ENCODE data around the gene LCMT1. TPM values are rescaled to one million over a fixed set of nuclear protein-coding genes. Genes with fewer than 3 reads are reported as not detected.

Gene LCMT1
- total and polyA plus RNA-seq, 9 of the 15 experiments (the other 6 are each of a cell fraction or from before 2014, with no cell fraction given) = 20.0 to 42.8 (median 32.3) TPM

DNA sequence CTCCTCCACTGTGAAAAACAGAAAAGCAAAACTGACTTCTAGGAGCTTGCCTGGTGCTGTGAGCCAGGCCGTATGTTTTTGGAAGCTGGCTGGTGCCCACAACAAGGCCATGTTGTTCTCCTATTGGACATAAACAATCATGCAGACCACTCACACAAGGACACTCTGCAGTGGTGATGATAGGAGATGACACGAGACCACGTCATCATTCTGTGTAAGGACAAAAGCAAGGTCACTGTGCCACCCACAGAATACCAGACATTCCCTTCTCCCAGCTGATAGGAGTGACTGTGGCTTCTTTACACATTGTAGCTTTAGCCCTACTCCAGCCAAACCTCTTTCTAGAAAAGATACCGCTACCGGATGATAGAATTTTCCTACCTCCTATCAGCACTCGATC lies 47.7 kb upstream of the LCMT1 start (continued):
- TF ChIP-seq, protein P1, sequence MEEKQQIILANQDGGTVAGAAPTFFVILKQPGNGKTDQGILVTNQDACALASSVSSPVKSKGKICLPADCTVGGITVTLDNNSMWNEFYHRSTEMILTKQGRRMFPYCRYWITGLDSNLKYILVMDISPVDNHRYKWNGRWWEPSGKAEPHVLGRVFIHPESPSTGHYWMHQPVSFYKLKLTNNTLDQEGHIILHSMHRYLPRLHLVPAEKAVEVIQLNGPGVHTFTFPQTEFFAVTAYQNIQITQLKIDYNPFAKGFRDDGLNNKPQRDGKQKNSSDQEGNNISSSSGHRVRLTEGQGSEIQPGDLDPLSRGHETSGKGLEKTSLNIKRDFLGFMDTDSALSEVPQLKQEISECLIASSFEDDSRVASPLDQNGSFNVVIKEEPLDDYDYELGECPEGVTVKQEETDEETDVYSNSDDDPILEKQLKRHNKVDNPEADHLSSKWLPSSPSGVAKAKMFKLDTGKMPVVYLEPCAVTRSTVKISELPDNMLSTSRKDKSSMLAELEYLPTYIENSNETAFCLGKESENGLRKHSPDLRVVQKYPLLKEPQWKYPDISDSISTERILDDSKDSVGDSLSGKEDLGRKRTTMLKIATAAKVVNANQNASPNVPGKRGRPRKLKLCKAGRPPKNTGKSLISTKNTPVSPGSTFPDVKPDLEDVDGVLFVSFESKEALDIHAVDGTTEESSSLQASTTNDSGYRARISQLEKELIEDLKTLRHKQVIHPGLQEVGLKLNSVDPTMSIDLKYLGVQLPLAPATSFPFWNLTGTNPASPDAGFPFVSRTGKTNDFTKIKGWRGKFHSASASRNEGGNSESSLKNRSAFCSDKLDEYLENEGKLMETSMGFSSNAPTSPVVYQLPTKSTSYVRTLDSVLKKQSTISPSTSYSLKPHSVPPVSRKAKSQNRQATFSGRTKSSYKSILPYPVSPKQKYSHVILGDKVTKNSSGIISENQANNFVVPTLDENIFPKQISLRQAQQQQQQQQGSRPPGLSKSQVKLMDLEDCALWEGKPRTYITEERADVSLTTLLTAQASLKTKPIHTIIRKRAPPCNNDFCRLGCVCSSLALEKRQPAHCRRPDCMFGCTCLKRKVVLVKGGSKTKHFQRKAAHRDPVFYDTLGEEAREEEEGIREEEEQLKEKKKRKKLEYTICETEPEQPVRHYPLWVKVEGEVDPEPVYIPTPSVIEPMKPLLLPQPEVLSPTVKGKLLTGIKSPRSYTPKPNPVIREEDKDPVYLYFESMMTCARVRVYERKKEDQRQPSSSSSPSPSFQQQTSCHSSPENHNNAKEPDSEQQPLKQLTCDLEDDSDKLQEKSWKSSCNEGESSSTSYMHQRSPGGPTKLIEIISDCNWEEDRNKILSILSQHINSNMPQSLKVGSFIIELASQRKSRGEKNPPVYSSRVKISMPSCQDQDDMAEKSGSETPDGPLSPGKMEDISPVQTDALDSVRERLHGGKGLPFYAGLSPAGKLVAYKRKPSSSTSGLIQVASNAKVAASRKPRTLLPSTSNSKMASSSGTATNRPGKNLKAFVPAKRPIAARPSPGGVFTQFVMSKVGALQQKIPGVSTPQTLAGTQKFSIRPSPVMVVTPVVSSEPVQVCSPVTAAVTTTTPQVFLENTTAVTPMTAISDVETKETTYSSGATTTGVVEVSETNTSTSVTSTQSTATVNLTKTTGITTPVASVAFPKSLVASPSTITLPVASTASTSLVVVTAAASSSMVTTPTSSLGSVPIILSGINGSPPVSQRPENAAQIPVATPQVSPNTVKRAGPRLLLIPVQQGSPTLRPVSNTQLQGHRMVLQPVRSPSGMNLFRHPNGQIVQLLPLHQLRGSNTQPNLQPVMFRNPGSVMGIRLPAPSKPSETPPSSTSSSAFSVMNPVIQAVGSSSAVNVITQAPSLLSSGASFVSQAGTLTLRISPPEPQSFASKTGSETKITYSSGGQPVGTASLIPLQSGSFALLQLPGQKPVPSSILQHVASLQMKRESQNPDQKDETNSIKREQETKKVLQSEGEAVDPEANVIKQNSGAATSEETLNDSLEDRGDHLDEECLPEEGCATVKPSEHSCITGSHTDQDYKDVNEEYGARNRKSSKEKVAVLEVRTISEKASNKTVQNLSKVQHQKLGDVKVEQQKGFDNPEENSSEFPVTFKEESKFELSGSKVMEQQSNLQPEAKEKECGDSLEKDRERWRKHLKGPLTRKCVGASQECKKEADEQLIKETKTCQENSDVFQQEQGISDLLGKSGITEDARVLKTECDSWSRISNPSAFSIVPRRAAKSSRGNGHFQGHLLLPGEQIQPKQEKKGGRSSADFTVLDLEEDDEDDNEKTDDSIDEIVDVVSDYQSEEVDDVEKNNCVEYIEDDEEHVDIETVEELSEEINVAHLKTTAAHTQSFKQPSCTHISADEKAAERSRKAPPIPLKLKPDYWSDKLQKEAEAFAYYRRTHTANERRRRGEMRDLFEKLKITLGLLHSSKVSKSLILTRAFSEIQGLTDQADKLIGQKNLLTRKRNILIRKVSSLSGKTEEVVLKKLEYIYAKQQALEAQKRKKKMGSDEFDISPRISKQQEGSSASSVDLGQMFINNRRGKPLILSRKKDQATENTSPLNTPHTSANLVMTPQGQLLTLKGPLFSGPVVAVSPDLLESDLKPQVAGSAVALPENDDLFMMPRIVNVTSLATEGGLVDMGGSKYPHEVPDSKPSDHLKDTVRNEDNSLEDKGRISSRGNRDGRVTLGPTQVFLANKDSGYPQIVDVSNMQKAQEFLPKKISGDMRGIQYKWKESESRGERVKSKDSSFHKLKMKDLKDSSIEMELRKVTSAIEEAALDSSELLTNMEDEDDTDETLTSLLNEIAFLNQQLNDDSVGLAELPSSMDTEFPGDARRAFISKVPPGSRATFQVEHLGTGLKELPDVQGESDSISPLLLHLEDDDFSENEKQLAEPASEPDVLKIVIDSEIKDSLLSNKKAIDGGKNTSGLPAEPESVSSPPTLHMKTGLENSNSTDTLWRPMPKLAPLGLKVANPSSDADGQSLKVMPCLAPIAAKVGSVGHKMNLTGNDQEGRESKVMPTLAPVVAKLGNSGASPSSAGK (IDR thresholded peaks at IDR 0.05) = no peak
- TF ChIP-seq, protein P2, sequence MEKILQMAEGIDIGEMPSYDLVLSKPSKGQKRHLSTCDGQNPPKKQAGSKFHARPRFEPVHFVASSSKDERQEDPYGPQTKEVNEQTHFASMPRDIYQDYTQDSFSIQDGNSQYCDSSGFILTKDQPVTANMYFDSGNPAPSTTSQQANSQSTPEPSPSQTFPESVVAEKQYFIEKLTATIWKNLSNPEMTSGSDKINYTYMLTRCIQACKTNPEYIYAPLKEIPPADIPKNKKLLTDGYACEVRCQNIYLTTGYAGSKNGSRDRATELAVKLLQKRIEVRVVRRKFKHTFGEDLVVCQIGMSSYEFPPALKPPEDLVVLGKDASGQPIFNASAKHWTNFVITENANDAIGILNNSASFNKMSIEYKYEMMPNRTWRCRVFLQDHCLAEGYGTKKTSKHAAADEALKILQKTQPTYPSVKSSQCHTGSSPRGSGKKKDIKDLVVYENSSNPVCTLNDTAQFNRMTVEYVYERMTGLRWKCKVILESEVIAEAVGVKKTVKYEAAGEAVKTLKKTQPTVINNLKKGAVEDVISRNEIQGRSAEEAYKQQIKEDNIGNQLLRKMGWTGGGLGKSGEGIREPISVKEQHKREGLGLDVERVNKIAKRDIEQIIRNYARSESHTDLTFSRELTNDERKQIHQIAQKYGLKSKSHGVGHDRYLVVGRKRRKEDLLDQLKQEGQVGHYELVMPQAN (IDR thresholded peaks at IDR 0.05; ENCODE audit: borderline replicate concordance) = no peak

Measured in K562 (cell line).